ENCODE data around the gene UGGT1.

The UGGT1 gene, protein sequence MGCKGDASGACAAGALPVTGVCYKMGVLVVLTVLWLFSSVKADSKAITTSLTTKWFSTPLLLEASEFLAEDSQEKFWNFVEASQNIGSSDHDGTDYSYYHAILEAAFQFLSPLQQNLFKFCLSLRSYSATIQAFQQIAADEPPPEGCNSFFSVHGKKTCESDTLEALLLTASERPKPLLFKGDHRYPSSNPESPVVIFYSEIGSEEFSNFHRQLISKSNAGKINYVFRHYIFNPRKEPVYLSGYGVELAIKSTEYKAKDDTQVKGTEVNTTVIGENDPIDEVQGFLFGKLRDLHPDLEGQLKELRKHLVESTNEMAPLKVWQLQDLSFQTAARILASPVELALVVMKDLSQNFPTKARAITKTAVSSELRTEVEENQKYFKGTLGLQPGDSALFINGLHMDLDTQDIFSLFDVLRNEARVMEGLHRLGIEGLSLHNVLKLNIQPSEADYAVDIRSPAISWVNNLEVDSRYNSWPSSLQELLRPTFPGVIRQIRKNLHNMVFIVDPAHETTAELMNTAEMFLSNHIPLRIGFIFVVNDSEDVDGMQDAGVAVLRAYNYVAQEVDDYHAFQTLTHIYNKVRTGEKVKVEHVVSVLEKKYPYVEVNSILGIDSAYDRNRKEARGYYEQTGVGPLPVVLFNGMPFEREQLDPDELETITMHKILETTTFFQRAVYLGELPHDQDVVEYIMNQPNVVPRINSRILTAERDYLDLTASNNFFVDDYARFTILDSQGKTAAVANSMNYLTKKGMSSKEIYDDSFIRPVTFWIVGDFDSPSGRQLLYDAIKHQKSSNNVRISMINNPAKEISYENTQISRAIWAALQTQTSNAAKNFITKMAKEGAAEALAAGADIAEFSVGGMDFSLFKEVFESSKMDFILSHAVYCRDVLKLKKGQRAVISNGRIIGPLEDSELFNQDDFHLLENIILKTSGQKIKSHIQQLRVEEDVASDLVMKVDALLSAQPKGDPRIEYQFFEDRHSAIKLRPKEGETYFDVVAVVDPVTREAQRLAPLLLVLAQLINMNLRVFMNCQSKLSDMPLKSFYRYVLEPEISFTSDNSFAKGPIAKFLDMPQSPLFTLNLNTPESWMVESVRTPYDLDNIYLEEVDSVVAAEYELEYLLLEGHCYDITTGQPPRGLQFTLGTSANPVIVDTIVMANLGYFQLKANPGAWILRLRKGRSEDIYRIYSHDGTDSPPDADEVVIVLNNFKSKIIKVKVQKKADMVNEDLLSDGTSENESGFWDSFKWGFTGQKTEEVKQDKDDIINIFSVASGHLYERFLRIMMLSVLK (N-terminal part only)

DNA sequence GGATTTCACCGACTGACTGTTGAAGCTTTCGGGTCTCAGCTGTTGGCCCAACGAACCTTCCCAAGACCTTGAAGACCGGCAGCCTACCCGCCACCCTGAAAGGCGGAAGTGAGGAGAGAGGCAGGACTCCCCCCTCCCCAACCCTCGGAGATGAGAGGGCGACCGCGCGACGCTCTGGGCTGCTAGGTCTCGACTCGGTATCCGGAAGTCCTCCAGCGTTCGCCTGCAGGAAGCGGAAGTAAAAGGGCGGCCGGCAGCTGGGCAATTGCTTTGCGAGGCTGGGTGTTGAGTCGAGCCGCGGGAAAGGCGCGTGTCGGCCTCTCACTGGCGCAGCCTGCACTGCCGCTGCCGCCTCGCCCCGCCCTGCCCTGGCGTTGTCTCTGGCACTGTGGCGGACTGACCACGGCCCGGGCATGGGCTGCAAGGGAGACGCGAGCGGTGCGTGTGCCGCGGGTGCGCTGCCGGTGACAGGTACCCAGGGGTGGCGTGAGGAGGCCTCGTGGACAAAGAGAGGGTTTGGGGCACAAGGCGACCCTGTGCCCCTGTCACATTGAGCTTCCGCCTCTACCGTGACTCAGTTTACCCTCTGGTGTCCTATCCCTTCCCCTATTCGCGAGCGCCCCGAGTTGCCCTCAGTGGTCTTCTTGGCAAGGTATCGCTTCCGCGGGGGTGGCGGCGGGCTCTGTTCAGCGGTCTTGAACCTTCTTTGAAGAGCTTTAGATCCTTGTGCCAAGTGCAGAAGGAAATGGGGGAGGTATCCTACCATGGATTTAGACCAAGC, at the start of gene UGGT1:
TSS of gene UGGT1 (plus strand) at position 256 of the 781 bp plus-strand sequence. CDS start at position 414, 158 bp downstream.
- peak; percentile 96 for DNase-seq (ENCODE audit: low spot score)

DNA sequence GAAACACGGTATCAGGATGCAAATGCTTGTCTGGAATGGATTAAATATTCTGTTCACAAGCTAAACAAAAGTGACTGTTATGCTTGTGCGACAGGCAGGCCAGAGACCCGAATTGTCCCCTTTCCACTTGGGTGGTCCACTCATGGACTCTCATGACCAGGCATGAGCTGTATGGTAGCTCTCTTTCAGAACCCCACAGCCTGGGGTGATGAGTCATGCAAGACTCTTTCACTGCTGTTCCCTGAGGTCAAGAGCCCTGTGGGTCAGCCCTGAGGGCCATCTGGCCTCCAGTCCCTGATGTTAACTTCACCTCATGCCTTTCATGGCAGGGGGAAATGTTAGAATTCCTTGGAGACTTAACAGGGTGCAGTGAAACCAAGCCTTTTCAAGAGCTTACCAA, 49.4 kb upstream of the UGGT1 start:
- DNase-seq (ENCODE audit: low spot score), result no peak

DNA sequence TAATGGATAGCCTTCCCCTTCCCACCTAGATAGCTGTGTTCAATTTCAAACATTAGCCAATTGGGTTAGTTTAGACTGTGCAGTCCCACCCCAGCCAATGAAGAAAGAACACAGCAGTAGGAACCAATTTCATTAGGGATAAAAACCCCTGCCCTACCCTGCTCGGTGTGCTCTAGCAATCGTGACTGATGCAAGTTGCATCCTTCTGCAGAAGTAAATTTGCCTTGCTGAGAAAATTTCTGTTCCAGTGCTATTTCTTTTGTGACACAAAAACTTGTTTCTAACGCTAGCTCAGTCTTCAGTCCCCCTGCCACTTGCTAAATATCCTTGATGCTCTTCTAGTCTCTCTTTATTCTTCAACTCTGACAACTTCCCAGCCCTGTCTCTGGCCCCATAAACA, 48.0 kb upstream of the UGGT1 start:
- no peak for DNase-seq (ENCODE audit: low spot score)

DNA sequence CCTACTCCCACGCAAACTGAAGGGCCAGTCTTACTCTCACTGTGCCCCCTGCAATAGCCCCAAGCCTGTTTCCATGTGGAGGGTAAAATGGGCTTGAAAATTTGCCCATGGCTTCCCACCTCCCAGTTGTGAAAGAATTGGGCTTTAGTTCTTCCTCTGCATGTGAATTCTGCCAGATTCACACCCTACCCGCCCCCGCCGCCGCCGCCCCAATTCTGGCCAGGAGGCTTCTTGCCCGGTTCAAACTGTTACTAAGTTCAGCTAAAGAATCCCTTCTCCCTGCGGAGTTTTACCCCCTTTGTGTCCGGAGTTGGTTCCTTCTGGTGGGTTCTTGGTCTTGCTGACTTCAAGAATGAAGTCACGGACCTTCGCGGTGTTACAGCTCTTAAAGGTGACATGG, 37.7 kb upstream of the UGGT1 start:
- no peak for DNase-seq (ENCODE audit: low spot score)

DNA sequence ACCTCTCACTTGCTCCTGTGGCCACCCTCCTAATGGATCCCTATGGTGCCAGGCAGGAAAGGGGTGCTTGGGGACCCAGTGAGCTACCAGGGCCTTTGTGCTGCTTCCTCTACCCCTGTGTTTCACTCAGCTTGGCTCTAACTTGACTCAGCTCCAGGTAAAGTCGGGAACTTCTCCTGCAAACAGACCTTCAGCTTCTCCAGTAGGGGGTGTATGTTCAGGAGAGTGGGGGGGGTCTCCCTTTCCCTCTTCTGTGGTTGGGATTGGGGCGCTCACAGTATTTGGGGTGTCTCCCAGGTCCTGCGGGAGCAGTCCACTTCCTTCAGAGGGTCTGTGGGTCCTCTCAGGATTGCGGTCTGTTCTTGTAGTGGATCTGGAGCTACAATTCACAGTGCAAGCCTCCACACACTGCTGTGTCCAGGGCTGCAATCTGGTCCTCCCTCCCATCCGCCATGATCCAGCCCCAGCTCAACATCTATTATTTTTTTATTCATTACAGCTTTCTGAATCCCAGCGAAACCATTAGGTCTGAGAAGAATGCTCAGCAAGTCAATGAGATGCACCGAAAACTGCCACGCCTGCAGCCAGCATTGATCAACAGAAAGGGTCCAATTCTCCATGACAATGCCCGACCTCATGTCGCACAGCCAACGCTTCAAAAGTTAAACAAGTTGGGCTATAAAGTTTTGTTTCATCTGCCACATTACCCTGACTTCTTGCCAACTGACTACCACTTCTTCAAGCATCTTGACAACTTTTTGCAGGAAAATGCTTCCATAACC, 36.7 kb upstream of the UGGT1 start:
- no peak for DNase-seq (ENCODE audit: low spot score)

DNA sequence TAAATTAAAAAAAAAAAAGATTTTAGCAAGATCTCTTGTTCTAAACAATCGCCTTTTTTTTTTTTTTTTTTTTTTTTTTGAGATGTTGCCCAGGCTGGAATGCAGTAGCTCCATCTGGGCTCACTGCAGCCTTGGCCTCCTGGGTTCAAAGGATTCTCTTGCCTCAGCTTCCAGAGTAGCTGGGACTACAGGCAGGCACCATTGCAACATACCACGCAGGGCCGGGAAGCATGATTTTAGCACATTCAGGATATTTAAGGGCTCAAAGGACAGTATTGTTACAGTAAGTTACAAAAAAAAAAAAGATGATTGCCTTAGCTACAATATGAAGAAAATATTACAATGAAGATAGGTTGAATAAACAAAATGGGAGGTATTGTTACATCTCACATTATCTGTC, 33.7 kb upstream of the UGGT1 start:
- no peak for DNase-seq (ENCODE audit: low spot score)

DNA sequence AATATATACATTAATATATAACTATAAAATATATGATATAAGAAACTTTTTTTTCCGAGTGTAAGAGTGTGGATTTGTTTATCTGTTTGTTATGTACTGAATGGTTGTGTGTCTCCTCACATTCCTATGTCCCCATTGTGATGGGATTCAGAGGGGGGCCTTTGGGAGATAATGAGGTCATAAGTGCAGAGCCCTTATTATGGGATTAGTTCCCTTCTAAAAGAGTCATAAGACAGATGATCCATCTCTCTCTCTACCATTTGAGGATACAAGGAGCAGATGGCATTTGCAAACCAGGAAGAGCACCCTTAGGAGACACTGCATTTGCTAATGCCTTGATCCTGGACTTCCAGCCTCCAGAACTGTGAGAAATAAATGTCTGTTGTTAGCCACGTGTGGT, 32.9 kb upstream of the UGGT1 start:
- no peak for DNase-seq (ENCODE audit: low spot score)

DNA sequence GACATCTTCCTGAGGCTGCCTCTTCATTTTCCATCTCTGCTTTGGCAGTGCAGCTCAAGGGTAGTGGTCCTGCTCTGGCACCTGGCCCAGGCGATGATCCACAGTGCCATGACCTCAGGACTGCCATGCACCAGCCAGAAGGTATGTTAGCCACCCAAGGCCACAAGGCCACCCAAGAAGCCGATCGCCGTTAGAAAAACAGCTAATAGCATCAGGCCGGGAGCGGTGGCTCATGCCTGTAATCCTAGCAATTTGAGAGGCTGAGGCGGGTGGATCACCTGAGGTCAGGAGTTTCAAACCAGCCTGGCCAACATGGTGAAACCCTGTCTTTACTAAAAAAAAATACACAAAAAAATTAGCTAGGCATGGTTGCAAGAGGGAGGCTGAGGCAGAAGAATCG, 28.4 kb upstream of the UGGT1 start:
- no peak for DNase-seq (ENCODE audit: low spot score)

DNA sequence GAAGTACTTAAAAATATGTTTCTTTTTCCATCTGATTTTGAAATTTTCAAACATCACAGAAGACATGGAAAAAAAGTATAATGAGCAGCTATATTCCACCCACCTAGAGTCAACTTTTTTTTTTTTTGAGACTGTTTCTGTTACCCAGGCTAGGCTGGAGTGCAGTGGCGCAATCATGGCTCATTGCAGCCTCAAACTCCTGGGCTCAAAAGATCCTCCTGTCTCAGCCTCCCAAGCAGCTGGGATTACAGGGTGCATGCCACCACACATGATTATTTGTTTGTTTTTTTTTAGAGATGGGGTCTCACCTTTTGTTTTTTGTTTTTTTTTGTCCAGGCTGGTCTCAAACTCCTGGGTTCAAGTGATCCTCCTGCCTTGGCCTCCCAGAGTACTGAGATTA, 26.6 kb upstream of the UGGT1 start:
- no peak for DNase-seq (ENCODE audit: low spot score)

DNA sequence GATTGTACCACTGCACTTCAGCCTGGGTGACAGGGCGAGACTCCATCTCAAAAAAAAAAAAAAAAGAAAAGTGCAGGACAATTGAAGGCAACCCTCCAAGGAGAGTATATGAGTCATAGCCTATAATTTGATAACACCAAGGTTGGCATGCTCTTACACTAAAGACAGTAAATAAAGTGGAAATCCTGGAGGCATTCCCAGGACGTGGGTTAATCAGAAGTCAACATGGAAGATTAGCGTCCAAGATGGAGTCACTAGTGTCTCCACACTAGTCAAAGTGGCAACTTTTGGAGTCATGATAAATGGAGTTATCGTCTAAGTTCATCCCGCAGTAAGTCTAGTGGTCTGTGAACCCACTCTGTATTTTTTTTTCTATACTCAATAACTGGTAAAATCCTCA, 21.2 kb upstream of the UGGT1 start:
- no peak for DNase-seq (ENCODE audit: low spot score)

DNA sequence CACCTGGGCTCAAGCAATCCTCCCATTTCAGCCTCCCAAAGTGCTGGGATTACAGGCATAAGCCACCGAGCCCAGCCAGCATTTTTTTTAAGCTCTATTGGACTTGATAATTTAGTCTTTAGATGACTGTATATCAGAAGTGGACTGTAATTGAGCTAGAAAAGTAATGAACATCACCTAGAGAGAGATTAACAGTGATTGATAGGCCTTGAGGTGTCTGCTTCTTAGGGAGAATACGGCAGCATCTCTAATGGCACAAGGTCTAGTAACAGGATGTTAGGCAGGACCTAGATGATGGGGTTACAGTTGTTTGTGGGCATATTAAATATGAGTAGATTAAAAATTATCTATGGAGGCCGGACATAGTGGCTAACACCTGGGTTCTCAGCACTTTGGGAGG, 17.7 kb upstream of the UGGT1 start:
- DNase-seq (ENCODE audit: low spot score), result no peak

DNA sequence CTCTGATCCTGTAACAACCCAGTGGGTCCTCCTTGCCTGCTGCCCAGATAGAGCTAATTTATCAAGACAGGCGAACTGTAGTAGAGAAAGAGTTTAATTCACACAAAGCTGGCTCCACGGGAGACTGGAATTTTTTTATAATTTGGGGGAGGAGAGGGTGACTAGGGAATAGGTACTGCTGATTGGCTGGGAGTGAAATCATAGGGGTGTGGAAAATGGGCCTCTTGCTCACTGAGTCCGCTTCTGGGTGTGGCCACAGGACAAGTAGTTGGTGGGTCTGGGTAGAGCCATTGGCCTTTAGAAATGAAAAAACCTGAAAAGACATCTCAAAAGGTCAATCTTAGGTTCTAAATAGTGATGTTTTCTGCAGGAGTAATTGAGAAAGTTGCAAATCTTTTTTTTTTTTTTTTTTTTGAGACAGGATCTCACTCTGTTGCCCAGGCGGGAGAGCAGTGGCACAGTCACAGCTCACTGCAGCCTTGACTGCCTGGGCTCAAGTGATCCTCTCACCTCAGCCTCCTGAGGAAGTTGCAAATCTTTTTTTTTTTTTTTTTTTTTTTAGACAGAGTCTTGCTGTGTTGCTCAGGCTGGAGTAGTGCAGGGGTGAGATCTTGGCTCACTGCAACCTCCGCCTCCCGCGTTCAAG, 14.4 kb upstream of the UGGT1 start:
- no peak for DNase-seq (ENCODE audit: low spot score)

DNA sequence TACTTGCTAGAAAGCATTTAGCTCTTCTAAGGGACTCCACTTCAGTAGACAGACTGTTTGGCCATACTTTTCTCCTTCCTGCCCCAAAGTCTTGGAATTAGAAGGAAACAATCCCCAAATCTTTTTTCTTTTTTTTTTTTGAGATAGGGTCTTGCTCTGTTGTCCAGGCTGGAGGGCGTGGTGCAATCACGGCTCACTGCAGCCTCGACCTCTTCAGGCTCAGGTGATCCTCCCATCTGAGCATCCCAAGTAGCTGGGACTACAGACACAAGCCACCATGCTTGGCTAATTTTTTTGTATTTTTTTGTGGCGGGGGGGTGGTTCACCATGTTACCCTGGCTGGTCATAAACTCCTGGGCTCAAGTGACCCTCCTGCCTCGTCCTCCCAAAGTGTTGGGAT, 6.2 kb upstream of the UGGT1 start:
- DNase-seq (ENCODE audit: low spot score), result no peak

DNA sequence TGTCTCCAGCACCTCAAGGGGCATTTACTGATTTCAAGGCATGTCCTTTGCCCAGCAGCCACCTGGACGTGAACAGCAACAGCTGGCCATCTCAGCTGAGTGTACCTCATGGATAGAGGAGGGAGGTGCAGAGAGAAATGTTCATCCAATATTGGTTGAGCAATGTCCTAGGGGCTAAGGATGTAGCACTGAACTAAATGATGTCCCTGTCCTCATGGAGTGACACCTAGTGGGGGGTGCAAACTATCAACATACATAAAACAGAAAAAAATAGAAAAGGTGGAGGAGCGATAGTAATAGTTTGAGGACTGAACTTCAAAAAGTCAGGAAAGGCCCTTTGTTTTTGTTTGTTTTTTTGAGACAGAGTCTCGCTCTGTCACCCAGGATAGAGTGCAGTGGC, 4.8 kb upstream of the UGGT1 start:
- DNase-seq (ENCODE audit: low spot score), result no peak

DNA sequence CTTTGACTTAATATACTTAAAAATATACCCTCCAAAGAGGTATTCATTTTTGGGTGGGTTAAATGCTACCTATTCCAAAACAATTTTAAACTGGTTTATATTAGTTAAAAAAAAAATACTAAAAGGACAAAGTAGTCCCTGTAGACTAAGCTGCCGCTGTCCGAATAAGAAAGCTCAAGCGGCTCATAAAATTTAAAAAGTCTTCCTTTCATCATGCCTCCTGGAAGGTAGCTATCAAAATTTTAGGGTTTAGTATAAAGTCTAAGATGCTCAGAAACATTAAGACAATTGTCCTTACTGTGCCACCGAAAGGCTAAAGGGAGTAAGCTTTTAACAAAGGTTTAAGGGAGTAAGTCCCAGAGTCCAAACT, 440 bp upstream of the UGGT1 start:
- no peak for DNase-seq (ENCODE audit: low spot score)

DNA sequence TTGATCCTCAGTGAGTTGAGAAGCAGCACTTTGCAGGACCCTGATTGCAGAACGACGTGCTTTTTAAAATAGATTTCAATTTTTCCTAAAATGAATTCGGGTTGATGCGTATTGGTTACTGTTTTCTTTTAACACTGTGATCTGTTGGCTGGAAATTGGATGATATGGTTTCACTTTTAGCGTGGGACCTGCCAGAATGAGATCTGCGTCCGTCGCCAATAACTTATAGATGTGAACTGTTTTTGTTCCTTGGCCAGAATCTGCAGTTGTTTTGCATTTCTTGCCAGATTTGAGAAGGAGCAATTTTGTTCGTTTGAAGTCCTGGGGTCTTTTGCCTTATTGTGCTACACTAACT, 703 bp downstream of the UGGT1 start:
- DNase-seq (ENCODE audit: low spot score), result peak; percentile 63

DNA sequence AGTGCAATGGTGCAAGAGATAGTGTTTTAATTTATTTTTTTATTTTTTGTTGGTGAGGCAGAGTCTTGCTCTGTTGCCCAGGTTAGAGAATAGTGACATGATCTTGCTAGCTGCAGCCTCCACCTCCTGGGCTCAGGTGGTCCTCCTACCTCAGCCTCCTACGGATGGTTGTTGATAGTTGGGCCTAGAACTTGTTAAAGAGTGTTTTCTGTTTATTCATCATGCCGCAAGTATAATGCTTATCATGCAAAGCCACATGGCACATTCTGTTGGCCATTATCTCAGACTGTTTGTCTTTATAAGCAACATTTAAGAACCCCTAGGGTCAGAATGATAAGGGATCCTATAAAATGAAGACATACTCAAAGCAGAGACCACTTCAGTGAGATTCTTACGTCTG, 1.7 kb downstream of the UGGT1 start:
- peak; percentile 83 for DNase-seq (ENCODE audit: low spot score)

DNA sequence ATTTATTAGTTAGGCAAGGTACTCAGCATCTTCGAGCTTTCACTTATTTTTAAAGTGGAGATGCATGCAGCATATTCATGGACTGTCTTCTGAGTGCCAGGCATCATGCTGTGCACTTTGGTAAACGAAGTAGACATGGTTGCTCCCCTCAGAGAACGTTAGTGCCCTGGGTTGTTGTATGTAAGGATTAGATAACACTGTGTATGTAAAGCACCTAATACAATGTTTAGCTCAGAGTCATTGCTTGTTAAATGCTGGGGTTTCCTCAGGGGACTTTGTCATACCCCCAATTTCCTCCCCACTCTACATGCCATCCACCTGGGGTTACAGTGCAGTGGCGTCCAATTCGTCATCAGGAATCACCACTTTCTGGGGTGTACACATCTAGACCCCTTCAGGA, 2.8 kb downstream of the UGGT1 start:
- DNase-seq (ENCODE audit: low spot score), result peak; percentile 40

DNA sequence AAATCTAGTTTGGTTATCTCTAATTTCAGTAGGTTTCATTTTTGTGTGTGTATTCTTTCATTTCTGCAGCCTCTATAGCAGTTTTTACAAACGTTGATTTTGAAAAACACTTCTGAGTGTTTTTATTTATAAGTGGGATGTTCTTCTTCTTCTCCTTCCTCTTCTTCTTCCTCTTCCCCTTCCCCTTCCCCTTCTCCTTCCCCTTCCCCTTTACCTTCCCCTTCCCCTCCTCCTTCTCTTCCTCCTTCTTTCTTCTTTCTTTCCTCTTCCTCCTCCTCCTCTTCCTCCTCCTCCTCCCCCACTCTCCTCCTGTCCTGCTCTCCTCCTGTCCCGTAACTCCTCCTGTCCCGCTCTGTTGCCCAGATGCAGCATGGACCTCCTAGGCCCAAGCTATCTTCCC, 4.2 kb downstream of the UGGT1 start:
- no peak for DNase-seq (ENCODE audit: low spot score)

DNA sequence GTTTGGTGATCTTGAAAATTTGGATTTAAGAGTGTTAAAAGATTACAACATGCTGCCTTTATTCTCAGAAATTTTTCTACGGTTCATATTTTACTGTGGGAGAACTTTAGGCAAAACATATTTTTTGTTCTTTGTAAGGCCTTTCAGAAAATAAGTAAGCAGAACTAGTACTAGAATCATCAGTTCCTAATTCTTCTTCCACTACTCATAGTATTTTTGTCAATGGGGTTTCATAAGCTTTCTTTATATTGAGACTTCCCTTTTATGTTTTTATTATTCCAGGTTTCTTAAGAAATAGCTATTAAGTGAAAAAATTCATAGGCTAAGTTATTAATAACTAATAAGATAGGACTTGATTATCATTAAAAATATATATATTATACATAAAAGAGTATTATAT, 12.4 kb downstream of the UGGT1 start:
- DNase-seq (ENCODE audit: low spot score), result no peak

DNA sequence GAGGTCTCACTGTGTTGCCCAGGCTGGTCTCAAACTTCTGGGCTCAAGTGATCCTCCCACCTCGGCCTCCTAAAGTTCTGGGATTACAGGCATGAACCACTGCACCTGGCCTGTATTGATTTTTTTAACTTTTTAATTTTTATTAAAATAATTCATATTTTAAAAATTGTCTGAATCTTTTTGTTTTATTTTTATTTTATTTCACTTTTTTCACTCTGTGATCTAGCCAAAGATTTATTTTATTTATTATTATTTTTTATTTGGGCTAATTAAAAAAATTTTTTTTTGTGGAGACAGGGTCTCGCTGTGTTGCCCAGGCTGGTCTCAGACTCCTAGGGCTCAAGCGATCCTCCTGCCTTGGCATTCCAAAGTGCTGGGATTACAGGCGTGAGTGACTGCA, 14.1 kb downstream of the UGGT1 start:
- DNase-seq (ENCODE audit: low spot score), result no peak

Measured in hematopoietic multipotent progenitor cell treated with erythropoietin and hydrocortisone succinate and interleukin-3 and kit ligand, for 15 days (in vitro differentiated cells).